OCI-LY1 (cell line): ENCODE data around the gene UPK3A.
A peak's percentile ranks its signal among the peaks of the same experiment; 100 is the strongest.

ENCODE experiments used
- H2AFZ ChIP-seq: fragments of 200-600 bp; sonication (generic), shearing (Covaris generic); 2 replicates; pipeline ENCODE4 v1.6.0; 2014; ENCODE audit warnings: antibody characterized with exemption, mild to moderate bottlenecking, low read length
- H3F3A ChIP-seq: fragments of 200-600 bp; sonication (generic), shearing (Covaris generic); 2 replicates; pipeline ENCODE4 v1.6.0; 2014; ENCODE audit warnings: mild to moderate bottlenecking, antibody characterized with exemption, low read length, moderate library complexity; ENCODE audit not compliant: insufficient read depth
- H3K27ac ChIP-seq: fragments of 200-600 bp; sonication (generic); 2 replicates; pipeline ENCODE4 v1.5.1; 2014; ENCODE audit warnings: low read length, mixed run types, mild to moderate bottlenecking, low read depth; ENCODE audit not compliant: poor library complexity, severe bottlenecking
- H3K27me3 ChIP-seq: fragments of 200-600 bp; sonication (generic); 2 replicates; pipeline ENCODE4 v1.6.0; 2014; ENCODE audit warnings: antibody characterized with exemption, mild to moderate bottlenecking, low read length, moderate library complexity; ENCODE audit not compliant: insufficient read depth
- H3K36me3 ChIP-seq: fragments of 200-600 bp; sonication (generic); 2 replicates; pipeline ENCODE4 v1.6.1; 2014; ENCODE audit warnings: mild to moderate bottlenecking, antibody characterized with exemption, low read length, moderate library complexity, mixed read lengths; ENCODE audit not compliant: insufficient read depth
- H3K4me1 ChIP-seq: fragments of 200-600 bp; sonication (generic); 2 replicates; pipeline ENCODE4 v1.5.1; 2014; ENCODE audit warnings: mild to moderate bottlenecking, low read length, moderate library complexity; ENCODE audit not compliant: insufficient read depth, severe bottlenecking
- H3K4me2 ChIP-seq: fragments of 200-600 bp; sonication (generic), shearing (Covaris generic); 2 replicates; pipeline ENCODE4 v1.6.1; 2014; ENCODE audit warnings: low read length
- H3K4me3 ChIP-seq: fragments of 200-600 bp; sonication (generic); 2 replicates; pipeline ENCODE4 v1.5.1; 2014; ENCODE audit warnings: low read length, low read depth, mild to moderate bottlenecking, mixed read lengths; ENCODE audit not compliant: poor library complexity, severe bottlenecking
- H3K79me2 ChIP-seq: fragments of 200-600 bp; shearing (Covaris generic); 2 replicates; pipeline ENCODE4 v1.6.1; 2016; ENCODE audit warnings: mixed run types, low read length, mixed read lengths; ENCODE audit not compliant: insufficient read depth
- H3K9ac ChIP-seq: fragments of 200-600 bp; sonication (generic), shearing (Covaris generic); 2 replicates; pipeline ENCODE4 v1.6.1; 2014; ENCODE audit warnings: mild to moderate bottlenecking, low read length, mixed read lengths
- H3K9me2 ChIP-seq: fragments of 200-600 bp; sonication (generic), shearing (Covaris generic); 2 replicates; pipeline ENCODE4 v1.6.1; 2014; ENCODE audit warnings: low read depth, mild to moderate bottlenecking, low read length, mixed read lengths
- H3K9me3 ChIP-seq: fragments of 200-600 bp; shearing (Covaris generic); 2 replicates; pipeline ENCODE4 v1.6.1; 2014; ENCODE audit warnings: low read length, mixed read lengths
- H4K20me1 ChIP-seq: fragments of 200-600 bp; sonication (generic), shearing (Covaris generic); 2 replicates; pipeline ENCODE4 v1.6.0; 2016; ENCODE audit warnings: mild to moderate bottlenecking, low read length; ENCODE audit not compliant: insufficient read depth
- EZH2 ChIP-seq: fragments of 200-600 bp; sonication (generic), shearing (Covaris generic); IDR thresholded peaks from 2 replicates; pipeline ENCODE4 v1.8.0; 2017; ENCODE audit warnings: borderline replicate concordance, mixed run types, mild to moderate bottlenecking, antibody characterized with exemption, low read length, moderate library complexity, mixed read lengths
- TF ChIP-seq, protein P1 (sequence below): fragments of 200-600 bp; sonication (generic), shearing (Covaris generic); IDR thresholded peaks from 2 replicates; pipeline ENCODE4 v1.5.1; 2017; ENCODE audit warnings: mild to moderate bottlenecking, antibody characterized with exemption, low read length, moderate library complexity, mixed read lengths

Gene UPK3A

DNA sequence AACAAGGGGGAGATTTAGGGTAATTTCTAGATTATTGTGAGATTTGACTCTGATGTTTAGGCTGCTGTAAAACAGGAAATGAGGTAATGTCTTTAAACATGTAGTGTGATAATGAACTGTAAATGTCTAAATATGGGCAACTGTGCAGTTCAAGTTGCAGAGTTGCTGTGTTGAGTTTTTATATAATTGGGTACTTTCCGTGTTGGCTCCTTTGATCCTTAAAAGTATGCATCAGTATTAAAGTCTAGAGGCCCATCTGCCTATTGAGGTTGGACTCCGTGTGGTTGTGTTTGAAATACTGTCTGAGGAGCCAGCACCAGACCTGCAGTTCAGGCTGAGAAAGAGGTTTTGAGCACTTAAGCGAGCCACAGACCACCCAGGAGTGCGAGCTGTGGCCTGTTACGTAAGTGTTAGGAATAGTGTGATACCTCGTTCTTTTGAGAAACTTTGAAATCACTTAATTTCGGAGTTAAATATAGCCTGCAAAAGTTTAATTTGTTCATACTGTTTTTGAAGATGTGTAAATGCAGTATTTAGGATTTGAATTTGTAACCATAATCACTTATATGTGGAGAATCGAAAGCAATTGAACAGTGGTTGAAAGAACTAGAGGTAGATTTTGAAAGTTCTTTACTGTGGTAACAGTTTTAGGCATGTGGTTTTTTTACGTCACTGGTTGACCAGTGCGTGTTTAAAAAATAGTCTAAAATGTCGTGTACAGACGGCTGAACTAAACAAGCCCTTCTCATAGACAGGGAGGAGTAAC is 34.0 kb downstream of the UPK3A start:
- Histone ChIP-seq H3K79me2 (peaks cover 22% of the 10 kb centered on the region), H3K9me3 (no peaks in the 10 kb centered on the region), H3K36me3 (peaks cover 16% of the 10 kb centered on the region; the same call in 1 of the 2 replicates), H2AFZ (no peak overlapping the region), H3K27ac (peak overlapping the region; percentile 89), H3K27me3 (no peaks in the 10 kb centered on the region), H4K20me1 (no peaks in the 10 kb centered on the region), H3K4me2 (peak overlapping the region; percentile 65), H3K4me3 (peak overlapping the region; percentile 47), H3F3A (no peaks in the 10 kb centered on the region), H3K9ac (peak overlapping the region; percentile 67), H3K4me1 (peaks cover 46% of the 10 kb centered on the region), H3K9me2 (no peaks in the 10 kb centered on the region)
- TF ChIP-seq, protein P1, sequence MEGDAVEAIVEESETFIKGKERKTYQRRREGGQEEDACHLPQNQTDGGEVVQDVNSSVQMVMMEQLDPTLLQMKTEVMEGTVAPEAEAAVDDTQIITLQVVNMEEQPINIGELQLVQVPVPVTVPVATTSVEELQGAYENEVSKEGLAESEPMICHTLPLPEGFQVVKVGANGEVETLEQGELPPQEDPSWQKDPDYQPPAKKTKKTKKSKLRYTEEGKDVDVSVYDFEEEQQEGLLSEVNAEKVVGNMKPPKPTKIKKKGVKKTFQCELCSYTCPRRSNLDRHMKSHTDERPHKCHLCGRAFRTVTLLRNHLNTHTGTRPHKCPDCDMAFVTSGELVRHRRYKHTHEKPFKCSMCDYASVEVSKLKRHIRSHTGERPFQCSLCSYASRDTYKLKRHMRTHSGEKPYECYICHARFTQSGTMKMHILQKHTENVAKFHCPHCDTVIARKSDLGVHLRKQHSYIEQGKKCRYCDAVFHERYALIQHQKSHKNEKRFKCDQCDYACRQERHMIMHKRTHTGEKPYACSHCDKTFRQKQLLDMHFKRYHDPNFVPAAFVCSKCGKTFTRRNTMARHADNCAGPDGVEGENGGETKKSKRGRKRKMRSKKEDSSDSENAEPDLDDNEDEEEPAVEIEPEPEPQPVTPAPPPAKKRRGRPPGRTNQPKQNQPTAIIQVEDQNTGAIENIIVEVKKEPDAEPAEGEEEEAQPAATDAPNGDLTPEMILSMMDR: no peak
- no peak for TF ChIP-seq EZH2

DNA sequence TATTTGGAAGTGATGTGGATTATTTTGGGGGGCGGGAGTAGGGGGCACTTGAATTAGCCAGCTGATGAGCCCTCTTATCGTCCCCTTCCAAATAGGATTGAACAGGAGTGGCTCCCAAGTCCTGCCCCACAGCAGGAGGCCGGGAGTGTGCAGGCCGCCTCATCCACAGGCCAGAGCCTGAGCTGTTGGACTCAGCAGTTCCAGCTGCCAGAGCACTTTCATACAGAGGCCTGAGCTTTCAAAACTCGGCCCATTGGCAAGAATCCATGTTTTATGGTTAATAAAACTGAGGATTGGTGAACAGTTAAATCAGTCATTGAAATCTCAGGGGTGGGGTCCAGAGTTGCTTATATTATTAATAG is 34.6 kb downstream of the UPK3A start:
- Histone ChIP-seq H3K9me2 (no peaks in the 10 kb centered on the region), H3F3A (no peaks in the 10 kb centered on the region), H3K9ac (peak overlapping the region; percentile 67), H3K36me3 (peaks cover 21% of the 10 kb centered on the region), H3K27me3 (no peaks in the 10 kb centered on the region), H2AFZ (no peak overlapping the region), H3K4me2 (peak overlapping the region; percentile 65), H3K79me2 (peaks cover 22% of the 10 kb centered on the region), H3K27ac (peak overlapping the region; percentile 89), H3K9me3 (no peaks in the 10 kb centered on the region), H3K4me3 (peak overlapping the region; percentile 47), H4K20me1 (no peaks in the 10 kb centered on the region), H3K4me1 (peaks cover 46% of the 10 kb centered on the region)
- TF ChIP-seq EZH2: no peak
- TF ChIP-seq, protein P1: no peak

DNA sequence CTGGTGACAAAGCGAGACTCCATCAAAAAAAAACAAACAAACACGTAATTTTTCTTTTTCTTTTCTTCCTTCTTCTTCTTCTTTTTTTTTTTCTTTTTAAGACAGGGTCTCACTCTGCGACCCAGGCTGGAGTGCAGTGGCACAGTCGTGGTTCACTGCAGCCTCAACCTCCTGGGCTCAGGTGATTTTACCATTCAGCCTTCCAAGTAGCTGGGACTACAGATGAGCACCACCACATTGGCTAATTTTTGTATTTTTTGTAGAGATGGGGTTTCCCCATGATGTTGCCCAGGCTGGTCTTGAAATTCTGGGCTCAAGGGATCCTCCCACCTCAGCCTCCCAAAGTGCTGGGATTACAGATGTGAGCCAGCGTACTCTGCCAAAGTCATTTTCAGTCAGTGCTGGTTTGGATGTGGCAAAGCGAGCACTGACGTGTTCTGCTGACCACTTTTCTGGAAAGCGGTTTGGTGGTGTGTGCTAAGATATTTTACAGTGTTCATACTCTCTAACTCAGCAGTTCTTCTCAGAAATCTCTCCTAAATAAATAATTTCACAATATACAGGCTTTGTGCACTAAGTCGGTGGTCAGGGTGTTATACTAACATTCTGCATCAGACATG is 35.7 kb downstream of the UPK3A start:
- no peak overlapping the region for H2AFZ ChIP-seq
- peaks cover 27% of the 10 kb centered on the region for H3K36me3 ChIP-seq
- peaks cover 22% of the 10 kb centered on the region for H3K79me2 ChIP-seq

More for the DNA sequence above, 35.7 kb downstream of the UPK3A start:
- Histone ChIP-seq H3K9me3 (no peaks in the 10 kb centered on the region), H3K9me2 (no peaks in the 10 kb centered on the region), H3K27ac (no peak overlapping the region), H3K27me3 (no peaks in the 10 kb centered on the region), H3K4me3 (no peak overlapping the region), H3K9ac (no peak overlapping the region), H4K20me1 (no peaks in the 10 kb centered on the region), H3K4me1 (peaks cover 46% of the 10 kb centered on the region), H3K4me2 (no peak overlapping the region), H3F3A (no peaks in the 10 kb centered on the region)
- TF ChIP-seq, protein P1: no peak
- no peak for TF ChIP-seq EZH2
